CD14-positive monocyte (primary cell): ENCODE results near the gene CYTH1. TPM values are rescaled to one million over a fixed set of nuclear protein-coding genes. Genes with fewer than 3 reads are reported as not detected.

ENCODE experiments used
- DNase-seq, 3 donors: peaks; one replicate each; pipeline ENCODE4 v3.0.0-alpha.2; 2011 to 2022
- H2AFZ ChIP-seq: 2 replicates; pipeline ENCODE4 v1.6.0; 2012; ENCODE audit warnings: mild to moderate bottlenecking, low read depth, low read length, inconsistent platforms; ENCODE audit not compliant: insufficient read depth, poor library complexity, severe bottlenecking
- H3K27ac ChIP-seq, 2 donors: 1 replicate in 1 of 2; 2 replicates in 1 of 2; pipeline ENCODE4 v1.5.1; 2012 to 2013; ENCODE audit warnings: low read length in 2 of 2, control low read depth in 1 of 2, inconsistent platforms in 1 of 2, low read depth in 1 of 2, mild to moderate bottlenecking in 1 of 2
- H3K27me3 ChIP-seq, 2 donors: one replicate each; pipeline versions ENCODE4 v1.6.0 to v1.6.1; 2011 to 2013; ENCODE audit warnings: low read length in 2 of 2; ENCODE audit not compliant: control insufficient read depth in 2 of 2, insufficient read depth in 2 of 2
- H3K36me3 ChIP-seq, 2 donors: replicated peaks in 1 of 2; 1 replicate in 1 of 2; 2 replicates in 1 of 2; pipeline versions ENCODE4 v1.5.1 to v1.6.1; 2012 to 2013; ENCODE audit warnings: low read length in 2 of 2, control low read depth in 1 of 2, inconsistent platforms in 1 of 2, mild to moderate bottlenecking in 1 of 2; ENCODE audit not compliant: insufficient read depth in 2 of 2, control insufficient read depth in 1 of 2
- H3K4me1 ChIP-seq, 2 donors: 1 replicate in 1 of 2; 2 replicates in 1 of 2; pipeline versions ENCODE4 v1.5.1 to v1.6.1; 2012 to 2013; ENCODE audit warnings: low read length in 2 of 2, control low read depth in 1 of 2, inconsistent platforms in 1 of 2, mild to moderate bottlenecking in 1 of 2, moderate library complexity in 1 of 2; ENCODE audit not compliant: insufficient read depth in 2 of 2, control insufficient read depth in 1 of 2
- H3K4me2 ChIP-seq: replicated peaks from 2 replicates; pipeline ENCODE3; 2012; ENCODE audit warnings: low read length, moderate library complexity, mild to moderate bottlenecking; ENCODE audit not compliant: poor library complexity, severe bottlenecking; ENCODE audit errors: extremely low read depth
- H3K4me3 ChIP-seq, 3 experiments: fragments of 200-600 bp in 1 of 3; sonication (generic) in 1 of 3; replicated peaks in 1 of 3; 1 replicate in 2 of 3; 2 replicates in 1 of 3; pipeline ENCODE4 v1.5.1; 2011 to 2013; ENCODE audit warnings: low read length in 3 of 3, mild to moderate bottlenecking in 3 of 3, control low read depth in 2 of 3, low read depth in 2 of 3, inconsistent platforms in 1 of 3, moderate library complexity in 1 of 3
- H3K79me2 ChIP-seq: 2 replicates; pipeline ENCODE4 v1.6.0; 2012; ENCODE audit warnings: mild to moderate bottlenecking, control low read depth, inconsistent platforms, low read length, moderate library complexity; ENCODE audit not compliant: insufficient read depth
- H3K9ac ChIP-seq: 2 replicates; pipeline ENCODE4 v1.6.0; 2017; ENCODE audit warnings: low read length, mild to moderate bottlenecking; ENCODE audit not compliant: insufficient read depth, poor library complexity, severe bottlenecking
- H3K9me3 ChIP-seq, 2 donors: replicated peaks in 1 of 2; 1 replicate in 1 of 2; 2 replicates in 1 of 2; pipeline versions ENCODE4 v1.5.1 to v1.6.1; 2012 to 2013; ENCODE audit warnings: low read length in 2 of 2, control low read depth in 1 of 2; ENCODE audit not compliant: control insufficient read depth in 1 of 2, insufficient read depth in 1 of 2
- H4K20me1 ChIP-seq: 2 replicates; pipeline ENCODE4 v1.6.0; 2012; ENCODE audit warnings: mild to moderate bottlenecking, low read length, control low read depth, moderate library complexity; ENCODE audit not compliant: insufficient read depth
- H3K27ac Mint-ChIP-seq, 7 donors: one replicate each; pipeline ENCODE4 v1.8.0; 2020; ENCODE audit warnings: mild to moderate bottlenecking in 7 of 7, mixed read lengths in 7 of 7, moderate library complexity in 6 of 7, inconsistent platforms in 2 of 7
- H3K27me3 Mint-ChIP-seq, 3 donors: one replicate each; pipeline ENCODE4 v1.8.0; 2021 to 2022; ENCODE audit warnings: low read depth in 3 of 3, mild to moderate bottlenecking in 3 of 3, mixed read lengths in 3 of 3, moderate library complexity in 3 of 3, inconsistent platforms in 1 of 3
- H3K36me3 Mint-ChIP-seq, 2 donors: one replicate each; pipeline ENCODE4 v1.8.0; 2020; ENCODE audit warnings: mixed read lengths in 2 of 2, inconsistent platforms in 1 of 2, mild to moderate bottlenecking in 1 of 2
- H3K4me1 Mint-ChIP-seq: one replicate; pipeline ENCODE4 v1.8.0; 2020; ENCODE audit warnings: mild to moderate bottlenecking, mixed read lengths
- H3K4me3 Mint-ChIP-seq, 2 donors: one replicate each; pipeline ENCODE4 v1.8.0; 2020; ENCODE audit warnings: mild to moderate bottlenecking in 2 of 2, mixed read lengths in 2 of 2, moderate library complexity in 1 of 2
- H3K9me3 Mint-ChIP-seq, 7 donors: one replicate each; pipeline ENCODE4 v1.8.0; 2020 to 2022; ENCODE audit warnings: mixed read lengths in 7 of 7, mild to moderate bottlenecking in 6 of 7, moderate library complexity in 6 of 7, inconsistent platforms in 2 of 7
- CTCF ChIP-seq: fragments of 200-600 bp; IDR thresholded peaks from one replicate; pipeline ENCODE4 v1.8.0; 2022; ENCODE audit warnings: antibody characterized with exemption, mild to moderate bottlenecking
- WGBS: methylation state at CpG from one replicate; pipeline ENCODE4 v1.1.5; 2013; ENCODE audit warnings: missing lambda C conversion rate; ENCODE audit not compliant: insufficient coverage; 5-methylcytosine and 5-hydroxymethylcytosine counted together
- intact Hi-C, 2 donors: fragments of 100-400 bp; cut with micrococcal nuclease; formaldehyde crosslinking; loops; one replicate each; pipeline versions ENCODE4 v1.15.0 to v1.15.1; 2023
- polyA plus RNA-seq, 3 donors: library from polyadenylated mRNA; depleted of rRNA in 1 of 3; unstranded in 2 of 3; stranded (reverse) in 1 of 3; fragments of 300-500 nt in 2 of 3; fragments of >200 nt in 1 of 3; fragmentation: Illumina TruSeq in 2 of 3; gene quantifications; 1 replicate in 2 of 3; 2 replicates in 1 of 3; pipeline ENCODE4 v1.2.3, GENCODE V29; 2012 to 2021

The CYTH1 gene
- polyA plus RNA-seq, 3 donors: 68.6 to 211 (median 80.9) TPM

- intact Hi-C loops: no loop called here
- Mint-ChIP-seq H3K4me1 (peaks cover 70% of the 10 kb centered on the region), H3K9me3 (peaks cover 0 to 2% (median 0%) of the 10 kb centered on the region in 7 donors), H3K36me3 (peaks cover 19 to 24% of the 10 kb centered on the region in 2 donors), H3K27ac (peak overlapping the region in 2 of 7 donors; percentile 20 to 78), H3K27me3 (peaks cover 0 to 1% (median 0%) of the 10 kb centered on the region in 3 donors), H3K4me3 (no peak overlapping the region)
- peaks cover 49 to 52% of the 10 kb centered on the region in 2 donors for H3K4me1 ChIP-seq
- H3K4me3 ChIP-seq: no peak overlapping the region
- TF ChIP-seq CTCF: no peak
- no peak overlapping the region for H3K4me2 ChIP-seq
- H3K27me3 ChIP-seq: no peaks in the 10 kb centered on the region
- H3K9me3 ChIP-seq: no peaks in the 10 kb centered on the region
- H2AFZ ChIP-seq: no peak overlapping the region
- no peak overlapping the region for H3K9ac ChIP-seq
- peaks cover 7% of the 10 kb centered on the region in 2 donors for H3K36me3 ChIP-seq
- peak overlapping the region in 1 of 2 donors; percentile 27 for H3K27ac ChIP-seq
- H4K20me1 ChIP-seq: peaks cover 99% of the 10 kb centered on the region
- 100% methylated on average over 1 of the region's 4 CpGs for WGBS
- H3K79me2 ChIP-seq: peaks cover 100% of the 10 kb centered on the region
- DNase-seq: no peak
Measured at GRCh38 chr17:78714534-78714933, 67.5 kb downstream of the CYTH1 start.

- H3K4me3 Mint-ChIP-seq: no peak overlapping the region
- H3K27ac Mint-ChIP-seq: peak overlapping the region in 4 of 7 donors; percentile 18 to 85 (median 61)
- Histone ChIP-seq H3K9me3 (no peaks in the 10 kb centered on the region), H4K20me1 (peaks cover 99% of the 10 kb centered on the region), H3K79me2 (peaks cover 99% of the 10 kb centered on the region), H2AFZ (no peak overlapping the region), H3K4me3 (no peak overlapping the region), H3K9ac (no peak overlapping the region), H3K27ac (no peak overlapping the region), H3K27me3 (no peaks in the 10 kb centered on the region), H3K4me1 (peaks cover 26 to 27% of the 10 kb centered on the region in 2 donors), H3K36me3 (peaks cover 24 to 32% of the 10 kb centered on the region in 2 donors), H3K4me2 (no peak overlapping the region)
- peaks cover 52% of the 10 kb centered on the region for H3K4me1 Mint-ChIP-seq
- WGBS: no CpG with 5 or more reads among the region's 2 CpGs
- peaks cover 40 to 45% of the 10 kb centered on the region in 2 donors for H3K36me3 Mint-ChIP-seq
- DNase-seq: no peak
- no peaks in the 10 kb centered on the region for H3K27me3 Mint-ChIP-seq
- peaks cover 0 to 2% (median 0%) of the 10 kb centered on the region in 7 donors for H3K9me3 Mint-ChIP-seq
- intact Hi-C loops: no loop called here
- no peak for TF ChIP-seq CTCF
Measured at GRCh38 chr17:78712043-78712442, 70.0 kb downstream of the CYTH1 start.
